ENCODE results near the gene PDE3B. TPM values are rescaled to one million over a fixed set of nuclear protein-coding genes. Genes with fewer than 3 reads are reported as not detected.

The PDE3B gene
- total and polyA plus RNA-seq, 9 of the 15 experiments (the other 6 are each of a cell fraction or from before 2014, with no cell fraction given): 2.3 to 22.5 (median 12.2) TPM

DNA sequence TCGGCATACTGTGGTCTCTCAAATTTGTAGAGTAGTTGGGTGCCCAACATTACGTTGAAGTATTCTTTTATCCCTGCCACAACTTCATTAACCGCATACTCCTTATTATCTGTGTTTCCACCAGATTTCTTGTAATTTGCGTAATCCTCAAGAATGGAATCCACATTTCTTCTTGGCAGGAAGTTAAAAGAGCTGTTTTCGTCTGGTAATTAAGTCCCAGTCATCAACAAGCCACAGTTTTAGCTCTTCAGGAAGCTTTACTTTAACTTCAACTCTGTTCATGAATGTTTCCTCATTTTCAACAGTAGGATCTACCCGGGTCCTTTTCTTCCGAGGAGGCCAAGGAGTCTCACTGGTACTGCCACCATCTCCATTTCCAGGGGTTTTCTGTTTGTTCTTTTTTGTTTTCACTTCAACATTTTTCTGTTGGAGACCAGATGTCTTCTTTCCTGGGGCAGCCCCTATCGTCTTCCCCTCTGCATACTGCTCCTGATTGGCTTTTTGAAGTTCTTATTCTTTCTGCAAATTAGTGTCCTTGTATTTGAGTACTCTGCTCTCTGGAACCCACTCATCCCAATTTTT lies 30.3 kb downstream of the PDE3B start:
- Histone ChIP-seq H3K4me2 (ENCODE audit: insufficient read depth, low read length) (no peak overlapping the region), H3K9me3 (replicated peaks; ENCODE audit: control insufficient read depth, insufficient read depth, low read depth, low read length) (no peaks in the 10 kb centered on the region), H3K9ac (ENCODE audit: insufficient read depth in 1 of 2, low read depth in 2 of 2, low read length in 2 of 2) (no peak overlapping the region), H3K9me1 (ENCODE audit: control insufficient read depth, insufficient read depth, low read length) (no peaks in the 10 kb centered on the region), H2AFZ (ENCODE audit: low read depth, low read length) (no peak overlapping the region), H3K27me3 (ENCODE audit: control insufficient read depth in 2 of 2, insufficient read depth in 2 of 2, low read length in 2 of 2) (no peaks in the 10 kb centered on the region), H4K20me1 (replicated peaks; ENCODE audit: control insufficient read depth, insufficient read depth, low read length) (no peaks in the 10 kb centered on the region), H3K4me1 (replicated peaks in 1 of 2; ENCODE audit: control insufficient read depth in 2 of 2, insufficient read depth in 2 of 2, low read length in 2 of 2) (peaks cover 0 to 19% of the 10 kb centered on the region in 2 experiments; a peak in 3 of 5 replicates), H3K27ac (ENCODE audit: extremely low read depth, low read depth, low read length) (no peak overlapping the region), H3K36me3 (ENCODE audit: control insufficient read depth, insufficient read depth, low read length) (peaks cover 15% of the 10 kb centered on the region; the same call in 1 of the 3 replicates), H3K79me2 (ENCODE audit: control insufficient read depth, insufficient read depth, low read length) (peaks cover 45% of the 10 kb centered on the region), H3K4me3 (no peak overlapping the region)
- no peak for TF ChIP-seq XRCC4 (IDR thresholded peaks at IDR 0.05; ENCODE audit: extremely low read depth, insufficient read depth, insufficient read length)
- no peak for TF ChIP-seq ELF2 (CRISPR knock-in tag; IDR thresholded peaks at IDR 0.05)
- no peak for TF ChIP-seq NUFIP1 (IDR thresholded peaks at IDR 0.05; ENCODE audit: partially characterized antibody)
- TF ChIP-seq MXI1 (IDR thresholded peaks at IDR 0.05; ENCODE audit: low read depth, low read length): no peak
- TF ChIP-seq, protein P1, sequence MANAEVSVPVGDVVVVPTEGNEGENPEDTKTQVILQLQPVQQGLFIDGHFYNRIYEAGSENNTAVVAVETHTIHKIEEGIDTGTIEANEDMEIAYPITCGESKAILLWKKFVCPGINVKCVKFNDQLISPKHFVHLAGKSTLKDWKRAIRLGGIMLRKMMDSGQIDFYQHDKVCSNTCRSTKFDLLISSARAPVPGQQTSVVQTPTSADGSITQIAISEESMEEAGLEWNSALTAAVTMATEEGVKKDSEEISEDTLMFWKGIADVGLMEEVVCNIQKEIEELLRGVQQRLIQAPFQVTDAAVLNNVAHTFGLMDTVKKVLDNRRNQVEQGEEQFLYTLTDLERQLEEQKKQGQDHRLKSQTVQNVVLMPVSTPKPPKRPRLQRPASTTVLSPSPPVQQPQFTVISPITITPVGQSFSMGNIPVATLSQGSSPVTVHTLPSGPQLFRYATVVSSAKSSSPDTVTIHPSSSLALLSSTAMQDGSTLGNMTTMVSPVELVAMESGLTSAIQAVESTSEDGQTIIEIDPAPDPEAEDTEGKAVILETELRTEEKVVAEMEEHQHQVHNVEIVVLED (CRISPR knock-in tag; IDR thresholded peaks at IDR 0.05): no peak
- TF ChIP-seq HEY1 (CRISPR knock-in tag; IDR thresholded peaks at IDR 0.05; ENCODE audit: borderline replicate concordance): no peak
- TF ChIP-seq SETDB1 (IDR thresholded peaks at IDR 0.05; ENCODE audit: low read length): no peak
- TF ChIP-seq C11orf30 (IDR thresholded peaks at IDR 0.05; ENCODE audit: low read depth): no peak
- TF ChIP-seq MECOM (CRISPR knock-in tag; IDR thresholded peaks at IDR 0.05): no peak
- no peak for TF ChIP-seq ZNF217 (CRISPR knock-in tag; IDR thresholded peaks at IDR 0.05)
- TF ChIP-seq YY1 (IDR thresholded peaks at IDR 0.05; ENCODE audit: borderline replicate concordance in 1 of 3, control insufficient read depth in 1 of 3, extremely low read depth in 1 of 3, insufficient read depth in 3 of 3, insufficient read length in 1 of 3, insufficient replicate concordance in 2 of 3, low read depth in 1 of 3, low read length in 2 of 3): no peak
- no peak for TF ChIP-seq WHSC1 (IDR thresholded peaks at IDR 0.05; ENCODE audit: low read length)
- TF ChIP-seq, protein P2, sequence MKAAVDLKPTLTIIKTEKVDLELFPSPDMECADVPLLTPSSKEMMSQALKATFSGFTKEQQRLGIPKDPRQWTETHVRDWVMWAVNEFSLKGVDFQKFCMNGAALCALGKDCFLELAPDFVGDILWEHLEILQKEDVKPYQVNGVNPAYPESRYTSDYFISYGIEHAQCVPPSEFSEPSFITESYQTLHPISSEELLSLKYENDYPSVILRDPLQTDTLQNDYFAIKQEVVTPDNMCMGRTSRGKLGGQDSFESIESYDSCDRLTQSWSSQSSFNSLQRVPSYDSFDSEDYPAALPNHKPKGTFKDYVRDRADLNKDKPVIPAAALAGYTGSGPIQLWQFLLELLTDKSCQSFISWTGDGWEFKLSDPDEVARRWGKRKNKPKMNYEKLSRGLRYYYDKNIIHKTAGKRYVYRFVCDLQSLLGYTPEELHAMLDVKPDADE (conservative IDR thresholded peaks at IDR 0.05; ENCODE audit: control insufficient read depth, low read depth, low read length): no peak
- TF ChIP-seq, protein P3, sequence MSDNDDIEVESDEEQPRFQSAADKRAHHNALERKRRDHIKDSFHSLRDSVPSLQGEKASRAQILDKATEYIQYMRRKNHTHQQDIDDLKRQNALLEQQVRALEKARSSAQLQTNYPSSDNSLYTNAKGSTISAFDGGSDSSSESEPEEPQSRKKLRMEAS (CRISPR knock-in tag; IDR thresholded peaks at IDR 0.05): no peak
- TF ChIP-seq, protein P4, sequence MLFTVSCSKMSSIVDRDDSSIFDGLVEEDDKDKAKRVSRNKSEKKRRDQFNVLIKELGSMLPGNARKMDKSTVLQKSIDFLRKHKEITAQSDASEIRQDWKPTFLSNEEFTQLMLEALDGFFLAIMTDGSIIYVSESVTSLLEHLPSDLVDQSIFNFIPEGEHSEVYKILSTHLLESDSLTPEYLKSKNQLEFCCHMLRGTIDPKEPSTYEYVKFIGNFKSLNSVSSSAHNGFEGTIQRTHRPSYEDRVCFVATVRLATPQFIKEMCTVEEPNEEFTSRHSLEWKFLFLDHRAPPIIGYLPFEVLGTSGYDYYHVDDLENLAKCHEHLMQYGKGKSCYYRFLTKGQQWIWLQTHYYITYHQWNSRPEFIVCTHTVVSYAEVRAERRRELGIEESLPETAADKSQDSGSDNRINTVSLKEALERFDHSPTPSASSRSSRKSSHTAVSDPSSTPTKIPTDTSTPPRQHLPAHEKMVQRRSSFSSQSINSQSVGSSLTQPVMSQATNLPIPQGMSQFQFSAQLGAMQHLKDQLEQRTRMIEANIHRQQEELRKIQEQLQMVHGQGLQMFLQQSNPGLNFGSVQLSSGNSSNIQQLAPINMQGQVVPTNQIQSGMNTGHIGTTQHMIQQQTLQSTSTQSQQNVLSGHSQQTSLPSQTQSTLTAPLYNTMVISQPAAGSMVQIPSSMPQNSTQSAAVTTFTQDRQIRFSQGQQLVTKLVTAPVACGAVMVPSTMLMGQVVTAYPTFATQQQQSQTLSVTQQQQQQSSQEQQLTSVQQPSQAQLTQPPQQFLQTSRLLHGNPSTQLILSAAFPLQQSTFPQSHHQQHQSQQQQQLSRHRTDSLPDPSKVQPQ (CRISPR knock-in tag; IDR thresholded peaks at IDR 0.05; ENCODE audit: borderline replicate concordance): no peak
- no peak for ATAC-seq
- intact Hi-C loops (cut with micrococcal nuclease): no loop called here
- BruUV-seq (replicated peaks): no TSS peak
- POLR2A ChIA-PET: no interaction called here
- CTCF ChIA-PET (ENCODE audit: low intra/inter-chr PET ratio): no interaction called here
- WGBS (ENCODE audit: insufficient coverage, low coverage, missing lambda C conversion rate): 84% methylated on average over 8 of the region's 8 CpGs
- FAIRE-seq: no peak
- DNase-seq (ENCODE audit: extremely low read depth in 1 of 4, low spot score in 3 of 4): no peak
- in situ Hi-C loops (cut with MboI): no loop called here

All from K562 (cell line).